ENCODE measurements around the gene TRIM7.

Gene TRIM7

GRCh38 chr5:181198905-181199519, 6.0 kb downstream of the TRIM7 start:
- H3K4me2 ChIP-seq (ENCODE audit: low read length), result no peak overlapping the region
- TF ChIP-seq, protein P1, sequence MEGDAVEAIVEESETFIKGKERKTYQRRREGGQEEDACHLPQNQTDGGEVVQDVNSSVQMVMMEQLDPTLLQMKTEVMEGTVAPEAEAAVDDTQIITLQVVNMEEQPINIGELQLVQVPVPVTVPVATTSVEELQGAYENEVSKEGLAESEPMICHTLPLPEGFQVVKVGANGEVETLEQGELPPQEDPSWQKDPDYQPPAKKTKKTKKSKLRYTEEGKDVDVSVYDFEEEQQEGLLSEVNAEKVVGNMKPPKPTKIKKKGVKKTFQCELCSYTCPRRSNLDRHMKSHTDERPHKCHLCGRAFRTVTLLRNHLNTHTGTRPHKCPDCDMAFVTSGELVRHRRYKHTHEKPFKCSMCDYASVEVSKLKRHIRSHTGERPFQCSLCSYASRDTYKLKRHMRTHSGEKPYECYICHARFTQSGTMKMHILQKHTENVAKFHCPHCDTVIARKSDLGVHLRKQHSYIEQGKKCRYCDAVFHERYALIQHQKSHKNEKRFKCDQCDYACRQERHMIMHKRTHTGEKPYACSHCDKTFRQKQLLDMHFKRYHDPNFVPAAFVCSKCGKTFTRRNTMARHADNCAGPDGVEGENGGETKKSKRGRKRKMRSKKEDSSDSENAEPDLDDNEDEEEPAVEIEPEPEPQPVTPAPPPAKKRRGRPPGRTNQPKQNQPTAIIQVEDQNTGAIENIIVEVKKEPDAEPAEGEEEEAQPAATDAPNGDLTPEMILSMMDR (IDR thresholded peaks at IDR 0.05), result no peak
- H3K9ac ChIP-seq, result no peak overlapping the region
- H3K9me3 ChIP-seq (ENCODE audit: control insufficient read depth, low read length), result no peaks in the 10 kb centered on the region
- peak overlapping the region; percentile 30 for H2AFZ ChIP-seq
- H3K4me3 ChIP-seq (ENCODE audit: low read depth, low read length), result no peak overlapping the region
- no peaks in the 10 kb centered on the region for H3K36me3 ChIP-seq (ENCODE audit: control insufficient read depth, insufficient read depth, low read length)
- no peaks in the 10 kb centered on the region for H3K79me2 ChIP-seq
- no peaks in the 10 kb centered on the region for H3K27me3 ChIP-seq (ENCODE audit: control insufficient read depth, insufficient read depth, low read length)
- peaks cover 22% of the 10 kb centered on the region for H3K4me1 ChIP-seq
- peak overlapping the region; percentile 81 for H3K27ac ChIP-seq

GRCh38 chr5:181198106-181198685, 6.8 kb downstream of the TRIM7 start:
- H3K4me2 ChIP-seq (ENCODE audit: low read length), result no peak overlapping the region
- no peaks in the 10 kb centered on the region for H3K9me3 ChIP-seq (ENCODE audit: control insufficient read depth, low read length)
- H3K27ac ChIP-seq, result peak overlapping the region; percentile 81
- no peaks in the 10 kb centered on the region for H3K27me3 ChIP-seq (ENCODE audit: control insufficient read depth, insufficient read depth, low read length)
- no peaks in the 10 kb centered on the region for H3K79me2 ChIP-seq
- H3K4me1 ChIP-seq, result peaks cover 22% of the 10 kb centered on the region
- H3K4me3 ChIP-seq (ENCODE audit: low read depth, low read length), result no peak overlapping the region
- H2AFZ ChIP-seq, result no peak overlapping the region
- H3K36me3 ChIP-seq (ENCODE audit: control insufficient read depth, insufficient read depth, low read length), result no peaks in the 10 kb centered on the region
- H3K9ac ChIP-seq, result no peak overlapping the region
- TF ChIP-seq, protein P1 (IDR thresholded peaks at IDR 0.05), result no peak

- TF ChIP-seq, protein P1 (IDR thresholded peaks at IDR 0.05), result no peak
- Histone ChIP-seq H3K9ac (no peak overlapping the region), H3K9me3 (ENCODE audit: control insufficient read depth, low read length) (no peaks in the 10 kb centered on the region), H2AFZ (no peak overlapping the region), H3K4me3 (ENCODE audit: low read depth, low read length) (no peak overlapping the region), H3K27ac (peak overlapping the region; percentile 13), H3K4me1 (peaks cover 26% of the 10 kb centered on the region), H3K27me3 (ENCODE audit: control insufficient read depth, insufficient read depth, low read length) (no peaks in the 10 kb centered on the region), H3K79me2 (no peaks in the 10 kb centered on the region), H3K4me2 (ENCODE audit: low read length) (no peak overlapping the region), H3K36me3 (ENCODE audit: control insufficient read depth, insufficient read depth, low read length) (no peaks in the 10 kb centered on the region)
These were observed 7.6 kb downstream of the TRIM7 start for GRCh38 chr5:181197326-181197951.

DNA sequence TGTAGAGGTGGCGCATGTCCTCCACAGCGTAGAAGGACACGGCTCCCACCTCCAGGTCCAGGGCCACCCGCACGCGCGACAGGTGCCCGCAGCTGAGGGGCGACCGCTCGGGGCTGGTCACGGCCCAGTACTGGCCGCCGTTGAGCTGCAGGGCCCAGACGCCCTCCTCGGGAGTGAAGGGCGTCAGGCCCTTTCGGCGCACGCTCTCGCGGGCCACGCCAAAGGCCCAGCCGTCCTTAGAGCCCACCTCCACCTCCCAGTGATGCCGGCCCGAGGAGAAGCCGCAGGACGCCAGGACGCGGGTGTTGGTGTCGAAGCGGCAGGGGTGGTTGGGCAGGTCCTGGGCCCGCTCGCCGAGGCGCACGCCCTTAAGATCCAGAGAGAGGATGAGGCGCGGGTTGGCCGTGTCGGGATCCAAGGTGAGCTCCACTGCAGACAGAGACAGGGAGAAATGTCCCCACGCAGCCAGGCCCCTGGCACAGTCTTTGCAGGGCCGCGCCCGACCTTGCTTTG, 9.7 kb downstream of the TRIM7 start:
- Histone ChIP-seq H3K79me2 (no peaks in the 10 kb centered on the region), H3K4me2 (ENCODE audit: low read length) (no peak overlapping the region), H3K27me3 (ENCODE audit: control insufficient read depth, insufficient read depth, low read length) (no peaks in the 10 kb centered on the region), H2AFZ (no peak overlapping the region), H3K27ac (no peak overlapping the region), H3K9ac (no peak overlapping the region), H3K4me1 (peaks cover 26% of the 10 kb centered on the region), H3K36me3 (ENCODE audit: control insufficient read depth, insufficient read depth, low read length) (no peaks in the 10 kb centered on the region), H3K9me3 (ENCODE audit: control insufficient read depth, low read length) (no peaks in the 10 kb centered on the region), H3K4me3 (ENCODE audit: low read depth, low read length) (no peak overlapping the region)
- TF ChIP-seq, protein P1 (IDR thresholded peaks at IDR 0.05), result no peak
